Adipose tissue (tissue), 3 donors: ENCODE results near the gene KBTBD12. TPM values are rescaled to one million over a fixed set of nuclear protein-coding genes. Genes with fewer than 3 reads are reported as not detected.

Source experiments
- H3K27ac ChIP-seq: one replicate; pipeline ENCODE4 v1.5.1; 2013; ENCODE audit warnings: low read depth, low read length
- WGBS, 3 donors: extraction: QIAGEN DNeasy Blood & Tissue Kit; methylation state at CpG; one replicate each; pipeline ENCODE4 v1.1.7; 2013; 5-methylcytosine and 5-hydroxymethylcytosine counted together
- polyA plus RNA-seq, 3 donors: library from polyadenylated mRNA; stranded (reverse); fragments of 200-250 nt; gene quantifications; one replicate each; pipeline ENCODE4 v1.2.3, GENCODE V29; 2013
- donor health status: healthy with polysubstance abuse.
- donor health status: Bipolar disorder and iron deficiency.
- donor health status: healthy.

KBTBD12 gene
- polyA plus RNA-seq, 3 donors: 0.06 to 0.45 (median 0.24) TPM

DNA sequence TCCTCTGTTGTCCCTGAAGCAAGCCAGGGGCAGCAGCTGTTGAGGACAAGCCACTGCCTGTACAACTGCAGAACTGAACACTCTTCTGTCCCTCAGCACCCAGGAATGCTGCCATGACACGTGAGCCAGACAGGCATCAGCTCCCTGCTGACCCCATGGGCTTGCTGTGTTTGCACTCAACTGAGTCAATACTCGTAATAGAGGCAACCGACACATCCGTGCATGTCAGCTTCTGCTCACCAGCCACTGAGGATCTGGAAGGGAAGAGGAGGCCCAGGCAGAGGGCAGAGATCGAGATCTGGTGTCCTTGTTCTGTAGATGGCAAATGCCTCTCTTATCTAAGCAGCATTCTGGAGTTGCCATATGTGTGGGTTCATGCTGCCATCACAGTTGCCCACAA, 82.9 kb downstream of the KBTBD12 start:
- 68 to 88% (median 85%) methylated on average over 5 of the region's 5 CpGs for WGBS, 3 donors

DNA sequence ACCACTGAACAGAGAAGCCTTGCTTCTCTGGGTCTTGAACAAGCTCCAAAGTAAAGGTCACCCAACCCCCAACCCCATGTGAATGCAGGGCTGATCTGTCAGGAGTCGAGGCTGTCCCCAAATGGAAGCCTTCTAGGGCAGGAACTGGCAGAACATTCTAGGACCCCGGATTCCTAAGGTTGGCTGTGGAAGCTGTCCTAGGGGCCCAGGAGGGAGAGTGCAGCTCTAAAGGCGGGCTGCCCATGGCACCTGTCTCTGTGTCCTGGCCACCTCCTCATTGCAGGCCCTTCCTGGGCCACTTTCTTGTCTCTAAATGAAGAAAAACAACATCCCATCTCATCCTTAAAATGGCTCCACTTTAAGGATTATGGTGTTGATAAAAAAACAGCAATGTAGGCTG, 83.6 kb downstream of the KBTBD12 start:
- H3K27ac ChIP-seq: no peak overlapping the region
- 71 to 96% (median 83%) methylated on average over 3 of the region's 3 CpGs for WGBS, 3 donors

More for the DNA sequence above, 82.9 kb downstream of the KBTBD12 start:
- H3K27ac ChIP-seq: no peak overlapping the region

DNA sequence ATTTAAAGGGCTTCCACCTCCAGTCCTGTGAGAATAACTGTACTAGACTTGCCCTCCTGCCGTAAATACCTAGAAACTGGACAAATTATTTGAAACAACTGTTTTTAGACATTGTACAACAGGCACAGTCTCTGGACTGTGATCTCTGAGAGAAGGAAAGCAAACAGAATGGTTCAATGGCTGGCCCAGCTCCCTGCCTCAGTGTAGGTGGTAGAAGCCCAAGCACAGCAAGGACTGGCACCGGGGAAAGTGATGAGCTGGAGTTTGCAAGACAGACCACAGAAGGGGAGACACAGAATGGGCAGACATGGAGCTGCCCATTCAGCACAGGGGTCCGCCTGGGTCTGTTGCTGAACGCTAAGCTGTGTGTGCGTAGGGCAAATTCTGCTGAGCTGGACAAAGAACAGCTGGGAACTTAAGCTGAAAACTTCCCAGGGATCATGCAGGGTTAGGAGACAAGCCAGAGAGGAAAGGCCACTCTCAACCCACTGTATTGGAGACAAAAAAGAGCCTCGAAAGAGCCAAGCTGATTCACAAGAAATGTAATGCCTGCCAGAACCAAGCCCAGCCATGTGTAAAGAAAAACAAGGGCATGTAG, 84.6 kb downstream of the KBTBD12 start:
- 90 to 96% (median 94%) methylated on average over 6 of the region's 6 CpGs for WGBS, 3 donors
- H3K27ac ChIP-seq: no peak overlapping the region

DNA sequence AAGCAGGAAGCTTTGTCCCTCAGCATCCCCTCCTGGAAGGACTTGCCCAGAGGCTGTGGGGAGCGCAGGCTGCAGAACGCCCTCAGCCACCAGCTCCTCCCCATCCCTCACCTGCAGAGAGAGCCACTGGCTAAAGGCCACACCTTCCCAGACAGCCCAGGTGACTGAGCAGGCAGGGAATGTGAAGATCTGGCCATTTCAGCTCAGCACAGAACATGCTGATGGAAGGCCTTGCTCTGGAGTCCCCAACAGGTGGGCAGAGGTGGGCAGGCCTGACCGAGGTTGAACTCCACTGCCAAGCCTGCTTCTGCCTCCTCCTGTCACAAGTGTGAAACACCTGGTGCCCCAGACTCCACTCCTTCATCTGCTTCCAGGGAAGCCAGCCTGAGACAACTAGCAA, 86.5 kb downstream of the KBTBD12 start:
- WGBS, 3 donors: 32 to 75% (median 61%) methylated on average over 3 of the region's 3 CpGs
- no peak overlapping the region for H3K27ac ChIP-seq

DNA sequence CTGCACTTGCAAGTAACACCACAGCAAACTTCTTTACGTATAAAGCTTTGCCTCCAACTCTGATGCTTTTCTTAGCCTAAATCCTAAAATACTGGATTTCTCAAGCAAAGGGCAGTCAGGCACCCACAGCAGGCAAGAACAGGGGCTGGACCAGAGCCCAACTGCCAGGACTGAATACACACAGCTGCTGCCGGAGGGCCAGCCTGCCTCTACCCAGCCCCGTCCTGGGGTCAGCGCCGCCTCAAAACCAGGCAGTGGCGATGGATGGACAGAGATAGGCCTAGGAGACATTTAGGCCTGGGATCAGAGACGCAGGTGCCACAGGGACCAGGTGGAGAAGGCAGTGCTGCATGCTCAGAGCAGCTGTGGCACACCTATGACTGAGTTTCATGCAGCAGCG, 89.6 kb downstream of the KBTBD12 start:
- no peak overlapping the region for H3K27ac ChIP-seq
- WGBS, 3 donors: 79 to 88% (median 86%) methylated on average over 8 of the region's 8 CpGs

DNA sequence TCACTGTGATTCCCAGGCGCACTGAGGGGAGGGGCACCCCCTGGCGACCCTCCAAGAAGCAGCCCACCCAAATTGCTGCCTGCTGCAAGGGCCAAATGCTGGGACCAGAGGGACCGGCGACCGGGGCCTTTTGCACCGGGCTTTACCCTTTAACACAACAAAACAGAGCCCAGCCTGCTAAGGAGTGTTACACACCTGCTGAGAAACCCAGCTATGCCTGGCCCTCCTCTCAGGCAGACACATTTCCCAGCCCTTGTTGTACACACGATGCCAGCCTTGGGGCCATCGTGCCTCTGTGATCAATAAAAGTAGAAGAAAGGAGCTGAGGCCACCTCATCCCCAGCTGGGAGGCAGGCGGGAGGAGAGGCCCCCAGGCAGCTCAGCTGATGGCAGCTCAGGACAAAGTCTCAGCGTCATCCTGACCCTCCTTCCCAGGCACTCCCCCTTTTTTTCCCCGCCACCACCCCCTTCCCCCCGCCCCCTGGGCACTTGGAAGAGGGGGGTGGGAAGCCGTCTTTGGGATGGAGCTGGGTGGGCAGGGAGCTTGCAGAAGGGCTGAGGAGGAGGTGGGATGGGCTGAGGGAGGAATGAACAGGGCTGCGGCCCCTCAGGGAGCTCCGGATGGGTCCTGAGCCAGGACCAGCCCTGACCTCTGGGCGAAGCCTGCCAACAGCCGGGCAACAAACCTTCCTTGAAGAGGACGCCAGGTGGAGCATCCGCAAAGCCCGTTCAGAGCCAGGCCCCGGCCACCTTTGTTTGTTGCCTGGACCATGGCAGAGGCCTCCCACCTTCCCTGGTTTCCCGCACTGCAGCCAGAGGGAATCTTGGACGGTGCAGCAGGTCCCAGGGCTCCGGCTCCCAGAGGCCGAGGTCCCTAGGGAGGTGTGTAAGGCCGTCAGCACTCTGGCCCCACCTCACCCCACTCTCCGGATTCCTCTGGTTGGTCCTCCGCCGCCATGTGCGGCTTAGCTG, 91.3 kb downstream of the KBTBD12 start:
- H3K27ac ChIP-seq: no peak overlapping the region
- WGBS, 3 donors: 43 to 51% (median 47%) methylated on average over 27 to 30 of the region's 30 CpGs

DNA sequence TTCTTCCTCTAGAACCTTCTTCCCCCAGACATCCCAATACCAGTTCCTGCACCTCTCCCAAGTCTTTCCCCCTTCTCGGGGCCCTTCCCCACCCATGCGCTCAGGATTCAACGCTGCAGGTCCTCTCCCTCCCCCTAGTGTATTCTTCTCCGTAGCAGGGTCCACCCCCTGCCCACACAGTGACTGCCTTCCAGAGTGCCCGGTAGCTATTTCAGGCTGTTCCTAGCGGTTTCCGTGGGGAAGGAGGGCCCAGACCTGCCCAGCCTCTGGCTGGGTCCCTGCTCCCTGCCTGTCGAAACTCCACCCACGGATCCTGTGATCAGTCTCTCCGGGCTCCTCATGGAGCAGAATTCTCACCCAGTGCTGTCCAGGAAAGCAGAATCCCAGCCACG, 92.0 kb downstream of the KBTBD12 start:
- WGBS, 3 donors: 40 to 53% (median 50%) methylated on average over 11 of the region's 11 CpGs
- no peak overlapping the region for H3K27ac ChIP-seq

DNA sequence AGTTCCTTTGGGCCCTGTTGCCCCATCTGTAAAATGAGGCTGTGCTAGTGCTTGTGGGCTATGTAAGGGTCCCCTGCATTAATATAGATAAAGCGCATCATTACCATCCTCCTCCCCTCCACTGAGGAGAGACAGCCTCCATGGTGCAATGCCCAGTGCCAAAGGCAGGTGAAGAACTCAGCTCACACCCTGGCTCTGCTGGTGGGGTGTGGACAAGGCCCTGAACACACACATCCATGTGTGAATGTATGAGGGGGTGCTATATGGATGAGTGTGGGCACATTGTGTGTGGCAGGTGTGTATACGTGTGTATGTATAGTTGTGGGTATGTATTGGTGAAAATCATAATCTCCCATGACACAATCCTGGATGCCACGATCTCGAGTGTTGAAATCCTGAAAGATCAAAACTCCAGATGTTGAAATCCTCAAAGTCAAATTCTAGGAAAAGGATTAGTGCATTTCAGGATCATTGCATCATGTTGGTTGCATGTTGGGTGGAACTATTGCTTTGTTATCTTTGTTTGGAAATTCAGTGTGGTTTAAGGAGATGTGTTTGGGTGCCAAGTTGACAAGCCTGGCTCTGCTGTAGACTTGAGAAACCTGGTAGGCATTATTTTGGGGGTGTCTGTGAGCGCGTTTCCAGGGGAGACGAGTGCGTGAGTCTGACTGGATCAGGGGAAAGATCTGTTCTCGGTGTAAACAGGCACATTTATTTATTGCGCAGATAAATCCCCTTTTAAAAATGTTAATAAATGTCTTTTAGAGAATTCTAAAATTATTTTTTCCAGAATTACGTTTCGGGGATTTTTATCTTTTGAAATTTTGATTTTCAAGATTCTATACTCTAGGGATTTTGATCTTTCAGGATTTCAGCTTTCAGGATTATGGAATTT, 95.2 kb downstream of the KBTBD12 start:
- WGBS, 3 donors: 76 to 83% (median 80%) methylated on average over 12 of the region's 12 CpGs
- no peak overlapping the region for H3K27ac ChIP-seq

DNA sequence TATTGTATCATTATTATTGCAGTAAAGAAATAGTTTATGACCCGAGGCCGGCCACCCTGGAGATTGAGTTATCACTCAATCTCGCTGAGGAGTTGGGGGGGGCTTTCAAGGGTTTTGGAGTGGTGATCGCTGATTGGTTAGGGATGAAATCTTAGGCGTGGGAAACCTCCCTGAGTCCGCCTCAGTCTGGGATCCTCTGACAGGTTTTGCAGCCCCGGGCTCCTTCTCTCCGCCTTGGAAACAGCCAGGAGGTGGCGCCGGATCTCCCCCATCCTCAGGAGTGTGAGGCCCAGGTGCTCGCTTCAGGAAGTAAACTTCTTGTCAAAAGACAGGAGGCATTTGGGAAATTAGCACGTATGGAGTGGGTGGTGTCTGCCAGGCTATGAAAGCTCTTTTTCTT, 96.1 kb downstream of the KBTBD12 start:
- WGBS, 3 donors: 3 to 14% (median 9%) methylated on average over 12 of the region's 12 CpGs

DNA sequence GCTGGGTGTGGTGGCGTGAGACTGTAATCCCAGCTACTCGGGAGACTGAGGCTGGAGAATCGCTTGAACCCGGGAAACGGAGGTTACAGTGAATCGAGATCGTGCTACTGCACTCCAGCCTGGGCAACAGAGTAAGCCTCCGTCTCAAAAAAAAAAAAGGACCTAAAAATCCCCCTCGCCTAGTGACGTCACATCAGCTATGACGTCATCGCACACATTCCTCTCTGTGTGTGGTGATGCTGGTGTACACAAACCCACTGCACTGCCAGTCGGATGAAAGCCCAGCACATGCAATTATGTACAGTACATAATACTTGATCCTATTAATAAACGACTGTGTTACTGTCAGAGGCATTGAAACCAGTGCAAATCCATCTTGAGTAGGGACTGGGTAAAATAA, 97.0 kb downstream of the KBTBD12 start:
- 89 to 91% (median 91%) methylated on average over 14 of the region's 14 CpGs for WGBS, 3 donors
- no peak overlapping the region for H3K27ac ChIP-seq

More for the DNA sequence above, 96.1 kb downstream of the KBTBD12 start:
- no peak overlapping the region for H3K27ac ChIP-seq

DNA sequence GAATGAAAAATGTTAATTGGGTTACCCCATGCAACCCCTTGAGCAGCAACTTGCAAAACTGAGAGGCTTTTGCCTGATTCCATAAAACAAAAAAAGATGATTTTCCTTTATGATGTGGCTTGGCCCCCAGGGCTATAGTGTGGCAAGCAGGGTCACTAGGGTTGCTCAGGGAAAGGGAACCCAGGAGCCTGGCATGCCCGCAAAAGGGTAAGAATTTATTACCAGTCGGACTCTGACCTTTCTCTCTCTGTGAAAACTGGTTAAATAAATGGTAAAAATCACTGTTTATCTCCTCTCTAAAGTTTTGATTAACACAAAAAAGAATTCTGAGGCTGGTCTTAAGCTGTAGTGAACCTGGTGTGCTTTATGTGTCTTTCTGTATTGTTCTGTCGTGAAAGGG, 99.5 kb downstream of the KBTBD12 start:
- 88 to 97% (median 90%) methylated on average over 3 of the region's 3 CpGs for WGBS, 3 donors
- no peak overlapping the region for H3K27ac ChIP-seq

DNA sequence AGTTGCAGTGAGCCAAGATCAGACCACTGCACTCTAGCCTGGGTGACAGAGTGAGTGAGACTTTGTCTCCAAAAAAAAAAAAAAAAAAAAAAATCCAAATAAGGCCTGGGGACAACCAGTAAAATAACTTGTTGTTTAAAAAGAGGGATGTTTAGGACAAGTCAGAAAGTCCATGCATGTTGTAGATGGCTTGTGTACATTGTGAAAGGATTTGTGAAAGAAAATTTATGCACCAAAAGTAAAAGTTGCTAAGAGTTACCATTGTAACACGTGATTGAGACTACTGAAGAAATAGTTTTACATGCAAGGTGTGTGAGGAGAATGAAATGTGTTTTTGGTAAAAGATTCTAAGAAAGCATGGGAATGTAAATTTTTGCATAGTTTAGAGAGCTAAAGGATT, 101.5 kb downstream of the KBTBD12 start:
- 80 to 95% (median 91%) methylated on average over 1 of the region's 1 CpG for WGBS, 3 donors
- H3K27ac ChIP-seq: no peak overlapping the region

DNA sequence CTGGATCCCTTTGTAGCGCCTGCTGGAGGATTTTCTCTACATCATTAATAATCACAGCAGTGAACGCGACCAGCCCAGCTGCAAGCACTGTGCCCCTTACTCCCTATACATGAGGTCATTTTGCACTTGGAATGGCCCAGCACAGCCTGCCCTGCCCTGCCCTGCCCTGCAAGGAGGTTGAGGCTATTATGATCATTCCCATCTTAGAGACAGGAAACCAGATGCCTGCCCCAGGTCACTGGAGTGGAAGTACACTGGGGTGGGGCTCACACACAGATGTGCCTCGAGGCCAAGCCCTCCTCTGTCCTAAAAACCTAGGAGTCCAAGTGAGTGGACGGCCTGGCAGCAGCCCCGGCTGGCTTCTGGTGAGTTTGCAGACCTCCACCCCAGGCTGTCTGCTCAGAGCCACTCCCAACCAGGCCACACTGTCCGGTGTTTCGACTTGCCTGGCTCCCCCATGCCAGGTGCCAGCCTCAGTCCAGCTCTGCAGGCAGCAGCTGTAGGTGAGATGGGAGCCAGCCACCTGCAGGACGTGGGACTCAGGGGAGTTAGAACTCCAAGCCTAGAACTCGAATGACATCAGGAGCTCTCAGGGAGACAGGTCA, 106.8 kb downstream of the KBTBD12 start:
- no peak overlapping the region for H3K27ac ChIP-seq
- WGBS, 3 donors: 63 to 78% (median 66%) methylated on average over 10 of the region's 10 CpGs

DNA sequence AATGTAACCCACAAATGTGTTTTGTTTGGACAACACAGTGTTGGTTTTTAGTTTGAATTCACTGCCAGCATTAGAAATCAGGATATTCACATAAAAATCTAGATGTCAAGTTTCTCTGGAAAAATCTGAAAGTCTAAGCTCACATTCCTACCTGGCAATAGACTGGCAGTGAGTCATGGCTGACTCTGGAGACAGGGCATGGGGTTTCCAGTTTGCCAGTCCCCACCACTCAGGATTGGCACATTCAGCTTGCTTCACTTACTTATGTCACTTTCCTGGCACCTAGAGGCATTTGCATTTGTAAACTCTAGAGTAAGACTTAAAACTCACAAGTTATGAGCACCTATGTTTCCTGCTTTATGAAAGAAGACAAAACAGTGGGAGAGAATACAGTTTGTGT, 118.1 kb downstream of the KBTBD12 start:
- H3K27ac ChIP-seq: no peak overlapping the region

DNA sequence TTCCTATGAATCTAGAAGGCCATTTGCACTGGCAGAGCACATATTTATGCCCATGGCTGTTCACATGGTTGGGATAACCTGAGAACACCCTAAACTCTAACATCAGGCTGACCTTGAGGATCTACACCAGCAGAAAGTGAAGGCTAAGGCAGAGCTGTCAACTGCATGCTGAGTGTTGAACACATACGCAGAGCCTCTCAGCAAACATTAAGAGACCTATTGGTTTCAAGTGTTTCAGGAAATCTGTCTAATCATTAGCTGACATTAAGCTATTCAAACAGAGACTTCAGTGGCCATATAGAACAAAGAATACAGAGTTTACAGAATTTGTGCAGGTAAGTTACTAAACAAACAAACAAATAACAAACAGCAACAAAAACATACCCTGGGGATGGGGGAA, 121.1 kb downstream of the KBTBD12 start:
- 61 to 93% (median 84%) methylated on average over 1 of the region's 1 CpG for WGBS, 3 donors
- H3K27ac ChIP-seq: no peak overlapping the region
